Esophagus (tissue), 2 donors: Measurements from ENCODE around the gene DPEP3. TPM values are rescaled to one million over a fixed set of nuclear protein-coding genes. Genes with fewer than 3 reads are reported as not detected.

ENCODE experiments used
- H3K27ac ChIP-seq, 2 donors: one replicate each; pipeline ENCODE4 v1.5.1; 2013; ENCODE audit warnings: low read depth in 2 of 2, mild to moderate bottlenecking in 2 of 2, inconsistent platforms in 1 of 2, low read length in 1 of 2, moderate library complexity in 1 of 2
- H3K27me3 ChIP-seq, 2 donors: one replicate each; pipeline ENCODE4 v1.6.1; 2013; ENCODE audit warnings: low read length in 2 of 2, control low read depth in 1 of 2, mild to moderate bottlenecking in 1 of 2; ENCODE audit not compliant: insufficient read depth in 2 of 2, control insufficient read depth in 1 of 2
- H3K36me3 ChIP-seq, 2 donors: one replicate each; pipeline ENCODE4 v1.6.1; 2013; ENCODE audit warnings: low read length in 1 of 2; ENCODE audit not compliant: control insufficient read depth in 2 of 2, insufficient read depth in 2 of 2
- H3K4me1 ChIP-seq, 2 donors: one replicate each; pipeline ENCODE4 v1.6.1; 2013; ENCODE audit warnings: low read length in 1 of 2; ENCODE audit not compliant: control insufficient read depth in 2 of 2, insufficient read depth in 2 of 2
- H3K4me3 ChIP-seq, 2 donors: one replicate each; pipeline ENCODE4 v1.5.1; 2013; ENCODE audit warnings: low read length in 2 of 2, mild to moderate bottlenecking in 2 of 2, low read depth in 1 of 2, moderate library complexity in 1 of 2
- H3K9me3 ChIP-seq, 2 donors: one replicate each; pipeline ENCODE4 v1.6.1; 2013; ENCODE audit warnings: mild to moderate bottlenecking in 2 of 2, low read depth in 1 of 2, low read length in 1 of 2, moderate library complexity in 1 of 2; ENCODE audit not compliant: control insufficient read depth in 2 of 2, insufficient read depth in 1 of 2
- WGBS, 2 donors: extraction: QIAGEN DNeasy Blood & Tissue Kit; methylation state at CpG; one replicate each; pipeline ENCODE4 v1.1.7; 2013; 5-methylcytosine and 5-hydroxymethylcytosine counted together
- polyA plus RNA-seq, 2 donors: library from polyadenylated mRNA; stranded (reverse); fragments of 200-250 nt; gene quantifications; one replicate each; pipeline ENCODE4 v1.2.3, GENCODE V29; 2013
- donor health status: healthy with polysubstance abuse.
- donor health status: Bipolar disorder and iron deficiency.

DPEP3 gene
- polyA plus RNA-seq, 2 donors: 0.01 TPM; not detected in 1

DNA sequence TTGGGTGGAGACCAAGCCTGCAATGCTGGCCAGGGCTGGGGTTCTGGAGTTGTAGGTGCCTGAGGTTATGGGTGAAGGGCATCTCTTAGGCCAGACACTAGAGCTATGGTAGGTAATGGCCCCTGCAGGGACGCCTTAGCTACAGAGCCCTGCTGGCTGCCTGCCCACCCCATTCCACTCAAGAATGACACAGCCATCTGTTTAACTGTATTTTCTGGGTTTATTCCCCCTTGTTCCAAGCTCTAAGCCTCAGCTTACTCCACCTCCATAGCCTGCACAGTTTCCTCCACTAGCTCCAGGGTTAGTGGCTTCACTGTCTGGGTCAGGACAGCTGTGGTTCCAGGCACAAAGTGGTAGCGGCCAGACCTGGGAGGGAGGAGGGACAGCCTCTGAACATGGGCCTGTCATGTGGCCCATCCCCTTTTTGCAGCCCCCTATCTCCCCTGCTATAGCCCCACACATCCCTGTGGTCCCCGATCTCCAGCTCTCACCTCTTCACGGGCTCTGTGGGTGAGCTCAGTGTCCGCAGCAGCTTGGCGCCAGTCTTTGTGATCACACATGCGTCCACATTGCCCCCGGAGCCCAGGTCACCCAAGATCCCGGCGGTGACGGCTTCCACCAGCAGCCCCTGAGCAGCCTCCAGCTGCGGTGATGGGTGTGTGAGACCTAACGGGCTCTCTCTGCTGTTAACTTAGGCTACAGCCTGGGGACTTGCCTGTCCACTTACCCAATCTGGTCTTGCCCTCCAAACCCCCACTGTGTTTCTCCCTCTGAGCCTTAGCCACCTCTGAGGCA, 45.8 kb downstream of the DPEP3 start:
- Histone ChIP-seq H3K27ac (no peak overlapping the region), H3K36me3 (peaks cover 0 to 19% of the 10 kb centered on the region in 2 donors), H3K4me1 (peaks cover 3 to 18% of the 10 kb centered on the region in 2 donors), H3K27me3 (no peaks in the 10 kb centered on the region), H3K4me3 (peak overlapping the region; percentile 70 to 95), H3K9me3 (no peaks in the 10 kb centered on the region)
- 63 to 66% methylated on average over 13 of the region's 13 CpGs for WGBS, 2 donors

GRCh38 chr16:67933805-67934204, 46.5 kb downstream of the DPEP3 start:
- WGBS, 2 donors: 50 to 68% methylated on average over 7 of the region's 7 CpGs
- no peaks in the 10 kb centered on the region for H3K9me3 ChIP-seq
- H3K4me3 ChIP-seq: no peak overlapping the region
- H3K36me3 ChIP-seq: peaks cover 0 to 20% of the 10 kb centered on the region in 2 donors
- H3K27ac ChIP-seq: no peak overlapping the region
- peaks cover 3 to 18% of the 10 kb centered on the region in 2 donors for H3K4me1 ChIP-seq
- H3K27me3 ChIP-seq: no peaks in the 10 kb centered on the region

- H3K4me1 ChIP-seq: peaks cover 3 to 18% of the 10 kb centered on the region in 2 donors
- no peaks in the 10 kb centered on the region for H3K9me3 ChIP-seq
- H3K4me3 ChIP-seq: no peak overlapping the region
- peaks cover 3 to 28% of the 10 kb centered on the region in 2 donors for H3K36me3 ChIP-seq
- no peak overlapping the region for H3K27ac ChIP-seq
- 84 to 90% methylated on average over 4 of the region's 4 CpGs for WGBS, 2 donors
- no peaks in the 10 kb centered on the region for H3K27me3 ChIP-seq
Observed at GRCh38 chr16:67932462-67932840, 47.8 kb downstream of the DPEP3 start.

- H3K4me1 ChIP-seq: peaks cover 3 to 13% of the 10 kb centered on the region in 2 donors
- H3K27ac ChIP-seq: no peak within 1 kb of the TSS
- no peaks in the 10 kb centered on the region for H3K27me3 ChIP-seq
- H3K36me3 ChIP-seq: peaks cover 3 to 33% of the 10 kb centered on the region in 2 donors
- no peaks in the 10 kb centered on the region for H3K9me3 ChIP-seq
- H3K4me3 ChIP-seq: no peak within 1 kb of the TSS
- WGBS, 2 donors: 77 to 84% methylated on average over 15 of the region's 15 CpGs
Observed at GRCh38 chr16:67931712-67932461, 48.4 kb downstream of the DPEP3 start, which contains the start of gene CTRL. TSS of gene CTRL (minus strand) at chr16:67931862. CDS start at chr16:67931852, 10 bp downstream.

- Histone ChIP-seq H3K27ac (no peak overlapping the region), H3K36me3 (peaks cover 3 to 33% of the 10 kb centered on the region in 2 donors), H3K27me3 (no peaks in the 10 kb centered on the region), H3K4me3 (no peak overlapping the region), H3K9me3 (no peaks in the 10 kb centered on the region), H3K4me1 (peaks cover 3 to 13% of the 10 kb centered on the region in 2 donors)
- 90 to 93% methylated on average over 17 of the region's 17 CpGs for WGBS, 2 donors
Observed at GRCh38 chr16:67930678-67931211, 49.6 kb downstream of the DPEP3 start.

- peaks cover 3 to 33% of the 10 kb centered on the region in 2 donors for H3K36me3 ChIP-seq
- H3K27ac ChIP-seq: no peak overlapping the region
- H3K4me1 ChIP-seq: peaks cover 3 to 10% of the 10 kb centered on the region in 2 donors
- no peaks in the 10 kb centered on the region for H3K27me3 ChIP-seq
- WGBS, 2 donors: 79 to 90% methylated on average over 14 of the region's 14 CpGs
- no peaks in the 10 kb centered on the region for H3K9me3 ChIP-seq
- H3K4me3 ChIP-seq: no peak overlapping the region
Observed at GRCh38 chr16:67930191-67930590, 50.1 kb downstream of the DPEP3 start.

DNA sequence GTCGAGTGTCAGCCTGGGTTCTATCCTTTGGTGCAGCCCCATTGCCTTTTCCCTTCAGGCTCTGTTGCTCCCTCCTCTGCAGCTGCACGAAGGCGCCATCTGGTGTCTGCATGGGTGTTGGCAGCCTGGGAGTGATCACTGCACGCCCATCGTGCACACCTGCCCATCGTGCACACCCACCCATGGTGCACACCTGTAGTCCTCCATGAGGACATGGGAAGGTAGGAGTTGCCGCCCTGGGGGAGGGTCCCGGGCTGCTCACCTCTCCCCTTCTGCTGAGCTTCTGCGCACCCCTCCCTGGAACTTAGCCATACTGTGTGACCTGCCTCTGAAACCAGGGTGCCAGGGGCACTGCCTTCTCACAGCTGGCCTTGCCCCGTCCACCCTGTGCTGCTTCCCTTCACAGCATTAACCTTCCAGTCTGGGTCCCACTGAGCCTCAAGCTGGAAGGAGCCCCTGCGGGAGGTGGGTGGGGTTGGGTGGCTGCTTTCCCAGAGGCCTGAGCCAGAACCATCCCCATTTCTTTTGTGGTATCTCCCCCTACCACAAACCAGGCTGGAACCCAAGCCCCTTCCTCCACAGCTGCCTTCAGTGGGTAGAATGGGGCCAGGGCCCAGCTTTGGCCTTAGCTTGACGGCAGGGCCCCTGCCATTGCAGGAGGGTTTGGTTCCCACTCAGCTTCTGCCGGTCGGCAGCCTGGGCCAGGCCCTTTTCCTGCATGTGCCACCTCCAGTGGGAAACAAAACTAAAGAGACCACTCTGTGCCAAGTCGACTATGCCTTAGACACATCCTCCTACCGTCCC, 51.5 kb downstream of the DPEP3 start:
- Histone ChIP-seq H3K36me3 (peaks cover 3 to 30% of the 10 kb centered on the region in 2 donors), H3K27me3 (no peaks in the 10 kb centered on the region), H3K27ac (no peak overlapping the region), H3K9me3 (no peaks in the 10 kb centered on the region), H3K4me1 (peaks cover 0 to under 1% of the 10 kb centered on the region in 2 donors), H3K4me3 (no peak overlapping the region)
- WGBS, 2 donors: 44 to 48% methylated on average over 16 of the region's 16 CpGs

GRCh38 chr16:67928147-67928546, 52.2 kb downstream of the DPEP3 start:
- no peak overlapping the region for H3K27ac ChIP-seq
- no peaks in the 10 kb centered on the region for H3K27me3 ChIP-seq
- H3K9me3 ChIP-seq: no peaks in the 10 kb centered on the region
- H3K4me3 ChIP-seq: no peak overlapping the region
- H3K4me1 ChIP-seq: peaks cover 0 to 3% of the 10 kb centered on the region in 2 donors
- WGBS, 2 donors: 72 to 74% methylated on average over 7 of the region's 7 CpGs
- peaks cover 3 to 28% of the 10 kb centered on the region in 2 donors for H3K36me3 ChIP-seq
